ENCODE results near the gene AUP1.

AUP1 gene

GRCh38 chr2:74513605-74514367 is 15.7 kb downstream of the AUP1 start:
- DNase-seq (ENCODE audit: low read depth): no peak

- DNase-seq (ENCODE audit: low read depth): no peak
These were observed 16.5 kb downstream of the AUP1 start for GRCh38 chr2:74512744-74513604.

GRCh38 chr2:74511104-74511989 is 18.2 kb downstream of the AUP1 start:
- DNase-seq (ENCODE audit: low read depth): peak; percentile 38

GRCh38 chr2:74510272-74510671 is 19.2 kb downstream of the AUP1 start:
- no peak for DNase-seq (ENCODE audit: low read depth)

- peak; percentile 85 for DNase-seq (ENCODE audit: low read depth)
These were observed 21.5 kb downstream of the AUP1 start for GRCh38 chr2:74507926-74508520.

- peak; percentile 98 for DNase-seq (ENCODE audit: low read depth)
These were observed 22.2 kb downstream of the AUP1 start, which contains the start of gene PCGF1 for GRCh38 chr2:74507145-74507925. Gene PCGF1 (minus strand): TSS chr2:74507695. CDS start chr2:74507668, 27 bp downstream.

GRCh38 chr2:74505448-74506246 is 23.9 kb downstream of the AUP1 start:
- DNase-seq (ENCODE audit: low read depth): no peak

- DNase-seq (ENCODE audit: low read depth): no peak
These were observed 24.9 kb downstream of the AUP1 start for GRCh38 chr2:74504591-74504990.

- DNase-seq (ENCODE audit: low read depth): no peak
These were observed 25.7 kb downstream of the AUP1 start for GRCh38 chr2:74503506-74504475.

GRCh38 chr2:74502720-74503505 is 26.6 kb downstream of the AUP1 start:
- peak; percentile 83 for DNase-seq (ENCODE audit: low read depth)

- DNase-seq (ENCODE audit: low read depth): no peak
These were observed 27.3 kb downstream of the AUP1 start for GRCh38 chr2:74502147-74502719.

GRCh38 chr2:74501335-74502071 is 28.0 kb downstream of the AUP1 start:
- no peak for DNase-seq (ENCODE audit: low read depth)

- DNase-seq (ENCODE audit: low read depth): no peak
These were observed 28.9 kb downstream of the AUP1 start for GRCh38 chr2:74500578-74500946.

GRCh38 chr2:74499940-74500577 is 29.4 kb downstream of the AUP1 start:
- DNase-seq (ENCODE audit: low read depth): no peak

GRCh38 chr2:74499267-74499939 is 30.1 kb downstream of the AUP1 start, which contains the start of gene LBX2:
Gene LBX2 (minus strand): TSS chr2:74499603. CDS start chr2:74499537, 66 bp downstream.
- peak; percentile 35 for DNase-seq (ENCODE audit: low read depth)
